ENCODE results near the gene FYN. TPM values are rescaled to one million over a fixed set of nuclear protein-coding genes. Genes with fewer than 3 reads are reported as not detected.

The FYN gene
- total and polyA plus RNA-seq, 10 of the 15 experiments (the other 5 are each of a cell fraction or from before 2014, with no cell fraction given), result 51.4 to 247 (median 138) TPM

DNA sequence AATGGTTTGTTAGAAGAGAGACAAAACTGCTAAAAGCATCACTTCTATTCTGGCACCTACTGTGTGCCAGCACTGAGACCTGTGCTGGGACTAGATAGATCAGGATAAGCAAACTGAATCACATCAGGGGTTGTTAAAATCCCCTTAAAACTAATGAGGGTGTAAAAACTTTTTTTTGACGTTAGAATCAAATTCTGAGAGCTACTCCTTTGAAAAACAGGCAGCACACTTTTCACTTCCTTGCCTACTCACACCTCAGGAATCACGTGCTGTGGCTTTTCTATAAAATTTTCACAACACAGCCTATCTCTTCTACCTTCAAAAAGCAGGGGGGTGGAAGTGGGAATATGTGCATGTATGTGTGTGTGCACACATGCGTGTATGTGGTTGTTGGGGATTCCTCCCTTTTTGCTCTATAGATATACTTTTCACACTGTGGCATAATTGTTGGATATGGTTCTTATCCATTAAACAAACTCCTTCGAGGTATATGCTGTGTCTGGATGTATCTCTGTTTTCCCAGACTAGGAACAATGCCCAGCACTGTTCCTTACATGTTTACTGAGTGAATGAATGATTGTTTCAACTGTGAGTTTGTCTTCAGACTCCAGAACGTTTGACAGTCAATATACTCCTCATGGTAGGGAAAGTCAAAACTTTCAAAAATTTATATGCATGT, 105.4 kb downstream of the FYN start:
- no TSS peak for BruUV-seq (replicated peaks)
- SMC1A ChIA-PET (ENCODE audit: uncharacterized antibody, unreplicated experiment), result interaction anchor here (0.7 to 6.4 kb wide), 19 partner anchors 8 to 225 kb away, joined by 3 to 55 read pairs (median 8); no protein-coding TSS in a partner anchor
- in situ Hi-C loops (cut with MboI), result no loop called here
- TF ChIP-seq PAX8 (IDR thresholded peaks at IDR 0.05) (no peak), TBL1XR1 (IDR thresholded peaks at IDR 0.05; ENCODE audit: low read depth, low read length) (no peak), NBN (IDR thresholded peaks at IDR 0.05) (peak; percentile 14; the same call in 1 of the 2 replicates), TCF3 (IDR thresholded peaks at IDR 0.05; ENCODE audit: borderline replicate concordance, insufficient read depth, low read depth, low read length) (no peak), SMAD1 (IDR thresholded peaks at IDR 0.05; ENCODE audit: low read depth, partially characterized antibody) (no peak), STAT1 (conservative IDR thresholded peaks at IDR 0.05) (no peak), RB1 (IDR thresholded peaks at IDR 0.05; ENCODE audit: borderline replicate concordance) (no peak), CHD1 (IDR thresholded peaks at IDR 0.05; ENCODE audit: low read depth, low read length) (no peak), ZNF274 (IDR thresholded peaks at IDR 0.05; ENCODE audit: insufficient read depth, insufficient read length) (no peak), IRF5 (IDR thresholded peaks at IDR 0.05; ENCODE audit: borderline replicate concordance) (no peak), CREM (IDR thresholded peaks at IDR 0.05; ENCODE audit: low read depth) (no peak), IKZF2 (IDR thresholded peaks at IDR 0.05) (peak; percentile 86 to 89; a peak in 3 of 4 replicates), HCFC1 (IDR thresholded peaks at IDR 0.05; ENCODE audit: low read length) (no peak)
- TF ChIP-seq, protein P1, sequence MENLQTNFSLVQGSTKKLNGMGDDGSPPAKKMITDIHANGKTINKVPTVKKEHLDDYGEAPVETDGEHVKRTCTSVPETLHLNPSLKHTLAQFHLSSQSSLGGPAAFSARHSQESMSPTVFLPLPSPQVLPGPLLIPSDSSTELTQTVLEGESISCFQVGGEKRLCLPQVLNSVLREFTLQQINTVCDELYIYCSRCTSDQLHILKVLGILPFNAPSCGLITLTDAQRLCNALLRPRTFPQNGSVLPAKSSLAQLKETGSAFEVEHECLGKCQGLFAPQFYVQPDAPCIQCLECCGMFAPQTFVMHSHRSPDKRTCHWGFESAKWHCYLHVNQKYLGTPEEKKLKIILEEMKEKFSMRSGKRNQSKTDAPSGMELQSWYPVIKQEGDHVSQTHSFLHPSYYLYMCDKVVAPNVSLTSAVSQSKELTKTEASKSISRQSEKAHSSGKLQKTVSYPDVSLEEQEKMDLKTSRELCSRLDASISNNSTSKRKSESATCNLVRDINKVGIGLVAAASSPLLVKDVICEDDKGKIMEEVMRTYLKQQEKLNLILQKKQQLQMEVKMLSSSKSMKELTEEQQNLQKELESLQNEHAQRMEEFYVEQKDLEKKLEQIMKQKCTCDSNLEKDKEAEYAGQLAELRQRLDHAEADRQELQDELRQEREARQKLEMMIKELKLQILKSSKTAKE (IDR thresholded peaks at IDR 0.05; ENCODE audit: low read depth, poor library complexity, severe bottlenecking), result peak; percentile 19
- TF ChIP-seq, protein P2, sequence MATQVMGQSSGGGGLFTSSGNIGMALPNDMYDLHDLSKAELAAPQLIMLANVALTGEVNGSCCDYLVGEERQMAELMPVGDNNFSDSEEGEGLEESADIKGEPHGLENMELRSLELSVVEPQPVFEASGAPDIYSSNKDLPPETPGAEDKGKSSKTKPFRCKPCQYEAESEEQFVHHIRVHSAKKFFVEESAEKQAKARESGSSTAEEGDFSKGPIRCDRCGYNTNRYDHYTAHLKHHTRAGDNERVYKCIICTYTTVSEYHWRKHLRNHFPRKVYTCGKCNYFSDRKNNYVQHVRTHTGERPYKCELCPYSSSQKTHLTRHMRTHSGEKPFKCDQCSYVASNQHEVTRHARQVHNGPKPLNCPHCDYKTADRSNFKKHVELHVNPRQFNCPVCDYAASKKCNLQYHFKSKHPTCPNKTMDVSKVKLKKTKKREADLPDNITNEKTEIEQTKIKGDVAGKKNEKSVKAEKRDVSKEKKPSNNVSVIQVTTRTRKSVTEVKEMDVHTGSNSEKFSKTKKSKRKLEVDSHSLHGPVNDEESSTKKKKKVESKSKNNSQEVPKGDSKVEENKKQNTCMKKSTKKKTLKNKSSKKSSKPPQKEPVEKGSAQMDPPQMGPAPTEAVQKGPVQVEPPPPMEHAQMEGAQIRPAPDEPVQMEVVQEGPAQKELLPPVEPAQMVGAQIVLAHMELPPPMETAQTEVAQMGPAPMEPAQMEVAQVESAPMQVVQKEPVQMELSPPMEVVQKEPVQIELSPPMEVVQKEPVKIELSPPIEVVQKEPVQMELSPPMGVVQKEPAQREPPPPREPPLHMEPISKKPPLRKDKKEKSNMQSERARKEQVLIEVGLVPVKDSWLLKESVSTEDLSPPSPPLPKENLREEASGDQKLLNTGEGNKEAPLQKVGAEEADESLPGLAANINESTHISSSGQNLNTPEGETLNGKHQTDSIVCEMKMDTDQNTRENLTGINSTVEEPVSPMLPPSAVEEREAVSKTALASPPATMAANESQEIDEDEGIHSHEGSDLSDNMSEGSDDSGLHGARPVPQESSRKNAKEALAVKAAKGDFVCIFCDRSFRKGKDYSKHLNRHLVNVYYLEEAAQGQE (IDR thresholded peaks at IDR 0.05; ENCODE audit: low read depth, low read length), result no peak
- TF ChIP-seq, protein P3, sequence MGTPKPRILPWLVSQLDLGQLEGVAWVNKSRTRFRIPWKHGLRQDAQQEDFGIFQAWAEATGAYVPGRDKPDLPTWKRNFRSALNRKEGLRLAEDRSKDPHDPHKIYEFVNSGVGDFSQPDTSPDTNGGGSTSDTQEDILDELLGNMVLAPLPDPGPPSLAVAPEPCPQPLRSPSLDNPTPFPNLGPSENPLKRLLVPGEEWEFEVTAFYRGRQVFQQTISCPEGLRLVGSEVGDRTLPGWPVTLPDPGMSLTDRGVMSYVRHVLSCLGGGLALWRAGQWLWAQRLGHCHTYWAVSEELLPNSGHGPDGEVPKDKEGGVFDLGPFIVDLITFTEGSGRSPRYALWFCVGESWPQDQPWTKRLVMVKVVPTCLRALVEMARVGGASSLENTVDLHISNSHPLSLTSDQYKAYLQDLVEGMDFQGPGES (IDR thresholded peaks at IDR 0.05), result no peak

More for the DNA sequence above, 105.4 kb downstream of the FYN start:
- H3K27ac ChIP-seq (ENCODE audit: control insufficient read depth, insufficient read depth), result peak overlapping the region; percentile 93
- intact Hi-C loops (cut with micrococcal nuclease; ENCODE audit: unreplicated experiment), result no loop called here
- no peak overlapping the region; the same call in 1 of the 2 replicates for H2AFZ ChIP-seq (ENCODE audit: control insufficient read depth, low read depth, low read length)
- no peaks in the 10 kb centered on the region for H3K27me3 ChIP-seq (replicated peaks in 1 of 2; ENCODE audit: control insufficient read depth in 2 of 2, insufficient read depth in 2 of 2, low read length in 1 of 2)
- H3K4me3 ChIP-seq, result no peak overlapping the region
- ChIA-PET CTCF (interaction anchor here (1.2 to 2.7 kb wide), 5 partner anchors 9 to 22 kb away, joined by 3 to 9 read pairs (median 7); no protein-coding TSS in a partner anchor), POLR2A (interaction anchor here (1.0 to 2.5 kb wide), 5 partner anchors 15 to 43 kb away, joined by 3 to 20 read pairs (median 5); no protein-coding TSS in a partner anchor), RAD21 (ENCODE audit: unreplicated experiment) (interaction anchor here (0.9 to 6.1 kb wide), 15 partner anchors 9 to 103 kb away, joined by 3 to 55 read pairs (median 11); no protein-coding TSS in a partner anchor)
- H3K79me2 ChIP-seq (ENCODE audit: control insufficient read depth, insufficient read depth, low read length), result peaks cover 71% of the 10 kb centered on the region
- peak overlapping the region; percentile 40; the same call in 1 of the 2 replicates for H3K9ac ChIP-seq (ENCODE audit: control insufficient read depth, insufficient read depth, low read length)
- FAIRE-seq (peak; percentile 27), DNase-seq (ENCODE audit: low read depth, low spot score) (no peak), ATAC-seq (peak; percentile 4)
- H3K36me3 ChIP-seq (ENCODE audit: control insufficient read depth in 2 of 2, insufficient read depth in 2 of 2, low read length in 1 of 2), result peaks cover 4 to 11% of the 10 kb centered on the region in 2 experiments
- 51% methylated on average over 5 of the region's 5 CpGs for whole genome bisulfite sequencing (ENCODE audit: insufficient coverage, insufficient replicate concordance, low lambda C conversion rate, missing lambda C conversion rate)
- no peaks in the 10 kb centered on the region for H4K20me1 ChIP-seq (ENCODE audit: control insufficient read depth, insufficient read depth)
- no peaks in the 10 kb centered on the region; the same call in 2 of the 3 replicates for H3K9me3 ChIP-seq (replicated peaks; ENCODE audit: control insufficient read depth, insufficient read depth, low read length)
- no peak overlapping the region; the same call in 1 of the 2 replicates for H3K4me2 ChIP-seq (ENCODE audit: control insufficient read depth, insufficient read depth)
- peaks cover 69% of the 10 kb centered on the region for H3K4me1 ChIP-seq (ENCODE audit: control insufficient read depth, insufficient read depth, low read length)
